Measurements from ENCODE around the gene FCSK.

DNA sequence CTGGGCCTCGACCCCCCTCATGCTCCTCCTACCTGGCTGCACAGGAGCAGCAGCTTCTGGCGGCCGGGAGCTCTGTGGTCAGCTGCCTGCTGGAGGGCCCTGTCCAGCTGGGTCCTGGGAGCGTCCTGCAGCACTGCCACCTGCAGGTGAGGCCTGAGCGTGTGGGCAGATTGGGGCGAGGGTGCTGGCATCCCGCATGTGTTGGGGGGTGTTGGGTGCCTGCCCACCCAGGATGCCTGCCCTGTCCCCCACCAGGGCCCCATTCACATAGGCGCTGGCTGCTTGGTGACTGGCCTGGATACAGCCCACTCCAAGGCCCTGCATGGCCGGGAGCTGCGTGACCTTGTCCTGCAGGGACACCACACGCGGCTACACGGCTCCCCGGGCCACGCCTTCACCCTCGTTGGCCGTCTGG is 16.5 kb downstream of the FCSK start:
- TF ChIP-seq, protein P1, sequence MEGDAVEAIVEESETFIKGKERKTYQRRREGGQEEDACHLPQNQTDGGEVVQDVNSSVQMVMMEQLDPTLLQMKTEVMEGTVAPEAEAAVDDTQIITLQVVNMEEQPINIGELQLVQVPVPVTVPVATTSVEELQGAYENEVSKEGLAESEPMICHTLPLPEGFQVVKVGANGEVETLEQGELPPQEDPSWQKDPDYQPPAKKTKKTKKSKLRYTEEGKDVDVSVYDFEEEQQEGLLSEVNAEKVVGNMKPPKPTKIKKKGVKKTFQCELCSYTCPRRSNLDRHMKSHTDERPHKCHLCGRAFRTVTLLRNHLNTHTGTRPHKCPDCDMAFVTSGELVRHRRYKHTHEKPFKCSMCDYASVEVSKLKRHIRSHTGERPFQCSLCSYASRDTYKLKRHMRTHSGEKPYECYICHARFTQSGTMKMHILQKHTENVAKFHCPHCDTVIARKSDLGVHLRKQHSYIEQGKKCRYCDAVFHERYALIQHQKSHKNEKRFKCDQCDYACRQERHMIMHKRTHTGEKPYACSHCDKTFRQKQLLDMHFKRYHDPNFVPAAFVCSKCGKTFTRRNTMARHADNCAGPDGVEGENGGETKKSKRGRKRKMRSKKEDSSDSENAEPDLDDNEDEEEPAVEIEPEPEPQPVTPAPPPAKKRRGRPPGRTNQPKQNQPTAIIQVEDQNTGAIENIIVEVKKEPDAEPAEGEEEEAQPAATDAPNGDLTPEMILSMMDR (IDR thresholded peaks at IDR 0.05; ENCODE audit: insufficient read depth, low read depth, low read length), result no peak
- no peak for TF ChIP-seq EZH2 (IDR thresholded peaks at IDR 0.05; ENCODE audit: insufficient read depth, low read length)
